K562 treated with DMSO at 1 percent for 48 hours (cell line): ENCODE results near the gene RSL24D1. TPM values are rescaled to one million over a fixed set of nuclear protein-coding genes. Genes with fewer than 3 reads are reported as not detected.

Source experiments
- total RNA-seq: library from RNA; unstranded; fragments of 300-600 nt; gene quantifications from 2 replicates; pipeline ENCODE4 v1.2.3, GENCODE V29; 2022; ENCODE audit warnings: low replicate concordance; ENCODE audit errors: extremely low read depth

Gene RSL24D1
- 851 TPM in 1 of 2 replicates, not detected in the other for total RNA-seq

GRCh38 chr15:55196458-55197361, at the start of gene RSL24D1:
Gene RSL24D1, minus strand, starts transcription at chr15:55196941. Its CDS starts 51 bp downstream, at chr15:55196890.

Other genes with a start within 250 kb of the RSL24D1 start
- not detected in 2 replicates for gene RAB27A, start 92.9 kb upstream of the RSL24D1 start, total RNA-seq
- not detected in 2 replicates for gene PIGBOS1, start 122.2 kb upstream of the RSL24D1 start, total RNA-seq
- not detected in 2 replicates for gene PIGB, start 122.3 kb upstream of the RSL24D1 start, total RNA-seq
- gene CCPG1, start 211.4 kb upstream of the RSL24D1 start, total RNA-seq = not detected in 2 replicates
- not detected in 2 replicates for gene PIERCE2, start 211.6 kb upstream of the RSL24D1 start, total RNA-seq